ENCODE results near the gene NR3C1.

The NR3C1 gene

GRCh38 chr5:143403593-143404415 lies at the start of gene NR3C1:
Gene NR3C1 (minus strand): TSS chr5:143403686. CDS start chr5:143400839, 2,847 bp downstream.
- no peak for DNase-seq (ENCODE audit: low read depth, low spot score)

- no peak for DNase-seq (ENCODE audit: low read depth, low spot score)
Observed at GRCh38 chr5:143449772-143450171, 46.3 kb upstream of the NR3C1 start.

GRCh38 chr5:143448518-143448917 lies 45.0 kb upstream of the NR3C1 start:
- DNase-seq (ENCODE audit: low read depth, low spot score) = no peak

GRCh38 chr5:143447983-143448382 lies 44.5 kb upstream of the NR3C1 start:
- no peak for DNase-seq (ENCODE audit: low read depth, low spot score)

- DNase-seq (ENCODE audit: low read depth, low spot score) = no peak
Observed at GRCh38 chr5:143446535-143447226, 43.2 kb upstream of the NR3C1 start.

GRCh38 chr5:143445776-143446175 lies 42.3 kb upstream of the NR3C1 start:
- no peak for DNase-seq (ENCODE audit: low read depth, low spot score)

- no peak for DNase-seq (ENCODE audit: low read depth, low spot score)
Observed at GRCh38 chr5:143443330-143443729, 39.8 kb upstream of the NR3C1 start.

GRCh38 chr5:143442385-143442784 lies 38.9 kb upstream of the NR3C1 start:
- DNase-seq (ENCODE audit: low read depth, low spot score) = no peak

GRCh38 chr5:143440448-143441115 lies 37.1 kb upstream of the NR3C1 start:
- no peak for DNase-seq (ENCODE audit: low read depth, low spot score)

- no peak for DNase-seq (ENCODE audit: low read depth, low spot score)
Observed at GRCh38 chr5:143437666-143438273, 34.3 kb upstream of the NR3C1 start.

- DNase-seq (ENCODE audit: low read depth, low spot score) = no peak
Observed at GRCh38 chr5:143436871-143437270, 33.4 kb upstream of the NR3C1 start.

- DNase-seq (ENCODE audit: low read depth, low spot score) = no peak
Observed at GRCh38 chr5:143435210-143435657, 31.7 kb upstream of the NR3C1 start.

GRCh38 chr5:143434261-143435209 lies 31.0 kb upstream of the NR3C1 start:
- no peak for DNase-seq (ENCODE audit: low read depth, low spot score)

GRCh38 chr5:143433670-143434069 lies 30.2 kb upstream of the NR3C1 start:
- DNase-seq (ENCODE audit: low read depth, low spot score) = no peak

- no peak for DNase-seq (ENCODE audit: low read depth, low spot score)
Observed at GRCh38 chr5:143432658-143433239, 29.3 kb upstream of the NR3C1 start.

- no peak for DNase-seq (ENCODE audit: low read depth, low spot score)
Observed at GRCh38 chr5:143431789-143432188, 28.3 kb upstream of the NR3C1 start.

- DNase-seq (ENCODE audit: low read depth, low spot score) = no peak
Observed at GRCh38 chr5:143428738-143429420, 25.4 kb upstream of the NR3C1 start.

- DNase-seq (ENCODE audit: low read depth, low spot score) = no peak
Observed at GRCh38 chr5:143428155-143428554, 24.7 kb upstream of the NR3C1 start.

GRCh38 chr5:143427122-143427735 lies 23.7 kb upstream of the NR3C1 start:
- no peak for DNase-seq (ENCODE audit: low read depth, low spot score)
